ENCODE results near the gene GORASP2. TPM values are rescaled to one million over a fixed set of nuclear protein-coding genes. Genes with fewer than 3 reads are reported as not detected.

The GORASP2 gene
- total RNA-seq, 4 donors from 2014 or later = 53.9 to 67.0 (median 56.3) TPM

DNA sequence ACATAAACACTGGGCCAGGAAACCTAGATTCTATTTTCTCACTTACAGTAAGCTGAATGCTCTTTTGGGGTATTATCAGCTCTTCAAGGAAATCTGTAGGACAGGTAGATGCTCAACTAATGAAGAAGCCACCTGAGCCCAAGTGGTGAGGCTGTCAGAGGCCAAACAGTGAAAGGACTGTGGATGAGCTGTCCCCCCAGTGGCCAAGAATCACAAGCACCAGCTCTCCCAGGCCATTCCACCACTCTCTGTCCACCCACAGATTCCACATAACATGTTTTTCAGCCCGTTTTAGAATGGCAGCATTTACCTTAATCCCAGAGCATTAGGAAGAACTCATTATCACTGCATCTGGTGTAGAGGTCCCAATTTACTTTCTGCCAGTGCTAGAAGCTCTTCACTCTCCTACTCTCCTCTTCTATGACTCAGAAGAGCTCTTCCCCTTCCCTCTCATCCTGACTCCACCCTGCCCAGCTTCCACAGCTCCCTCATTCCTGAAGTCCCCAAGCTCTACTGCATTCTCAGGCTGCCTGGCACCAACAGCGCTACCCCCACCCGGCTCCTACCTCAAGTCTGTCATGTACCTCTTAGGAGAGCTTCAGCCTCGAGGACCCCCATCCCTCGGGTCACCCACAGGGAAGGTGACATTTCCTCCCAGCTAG, 43.8 kb upstream of the GORASP2 start:
- Histone ChIP-seq H3K4me3 (no peak overlapping the region), H3K27ac (no peak overlapping the region), H3K4me1 (no peaks in the 10 kb centered on the region), H3K9me3 (no peaks in the 10 kb centered on the region), H3K36me3 (no peaks in the 10 kb centered on the region), H3K27me3 (no peaks in the 10 kb centered on the region)
- in situ Hi-C loops (cut with MboI; ENCODE audit: low sequenced_read_pairs in 4 of 4) = no loop called here
- TF ChIP-seq CTCF (IDR thresholded peaks at IDR 0.05 in 4 of 5, conservative IDR thresholded peaks at IDR 0.05 in 1 of 5) (no peak), POLR2A (IDR thresholded peaks at IDR 0.05) (no peak)
- DNase-seq (no peak), ATAC-seq (no peak)
- intact Hi-C loops (cut with DNase I; ENCODE audit: low total_unique reads) = no loop called here

- Histone ChIP-seq H3K27me3 (no peaks in the 10 kb centered on the region), H3K4me1 (no peaks in the 10 kb centered on the region), H3K4me3 (no peak overlapping the region), H3K27ac (no peak overlapping the region), H3K36me3 (no peaks in the 10 kb centered on the region), H3K9me3 (no peaks in the 10 kb centered on the region)
- no peak for ATAC-seq
- TF ChIP-seq POLR2A (IDR thresholded peaks at IDR 0.05) (no peak), CTCF (IDR thresholded peaks at IDR 0.05 in 4 of 5, conservative IDR thresholded peaks at IDR 0.05 in 1 of 5) (no peak)
- no peak for DNase-seq
- intact Hi-C loops (cut with DNase I; ENCODE audit: low total_unique reads) = no loop called here
- in situ Hi-C loops (cut with MboI; ENCODE audit: low sequenced_read_pairs in 4 of 4) = no loop called here
Observed at GRCh38 chr2:170886386-170886785, 42.7 kb upstream of the GORASP2 start.

- TF ChIP-seq CTCF (IDR thresholded peaks at IDR 0.05 in 4 of 5, conservative IDR thresholded peaks at IDR 0.05 in 1 of 5) (no peak), POLR2A (IDR thresholded peaks at IDR 0.05) (no peak)
- Histone ChIP-seq H3K36me3 (no peaks in the 10 kb centered on the region), H3K4me3 (no peak overlapping the region), H3K27ac (no peak overlapping the region), H3K27me3 (no peaks in the 10 kb centered on the region), H3K9me3 (no peaks in the 10 kb centered on the region), H3K4me1 (no peaks in the 10 kb centered on the region)
- ATAC-seq = no peak
- DNase-seq = no peak
- in situ Hi-C loops (cut with MboI; ENCODE audit: low sequenced_read_pairs in 4 of 4) (no loop called here), intact Hi-C loops (cut with DNase I; ENCODE audit: low total_unique reads) (no loop called here)
Observed at GRCh38 chr2:170887496-170887895, 41.6 kb upstream of the GORASP2 start.

DNA sequence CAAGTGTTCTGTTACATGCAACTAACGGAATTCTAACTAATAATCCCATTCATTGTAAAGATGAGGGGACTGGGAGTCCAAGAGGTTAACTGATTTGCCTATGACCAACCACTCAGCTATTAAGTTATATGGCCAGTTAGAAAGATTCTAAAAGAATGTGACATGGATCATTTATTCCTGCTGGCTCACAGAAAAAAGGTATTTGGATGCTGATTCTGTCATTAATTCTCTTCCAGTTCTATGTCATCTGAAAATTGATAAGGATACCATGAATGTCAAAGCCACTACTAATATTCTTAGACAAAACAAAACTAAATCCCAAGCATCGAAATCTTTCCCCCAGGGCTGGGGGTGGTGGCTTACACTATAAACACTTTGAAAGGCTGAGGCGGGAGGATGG, 41.2 kb upstream of the GORASP2 start:
- intact Hi-C loops (cut with DNase I; ENCODE audit: low total_unique reads) = no loop called here
- in situ Hi-C loops (cut with MboI; ENCODE audit: low sequenced_read_pairs in 4 of 4) = no loop called here

More for the DNA sequence above, 41.2 kb upstream of the GORASP2 start:
- no peak overlapping the region for H3K4me3 ChIP-seq
- no peak overlapping the region for H3K27ac ChIP-seq
- no peaks in the 10 kb centered on the region for H3K27me3 ChIP-seq
- DNase-seq (no peak), ATAC-seq (no peak)
- H3K4me1 ChIP-seq = no peaks in the 10 kb centered on the region
- no peaks in the 10 kb centered on the region for H3K9me3 ChIP-seq
- no peaks in the 10 kb centered on the region for H3K36me3 ChIP-seq
- TF ChIP-seq CTCF (IDR thresholded peaks at IDR 0.05 in 4 of 5, conservative IDR thresholded peaks at IDR 0.05 in 1 of 5) (no peak), POLR2A (IDR thresholded peaks at IDR 0.05) (no peak)

Data from gastrocnemius medialis (tissue), 4 donors.